ENCODE measurements around the gene RSPH10B2.
"Not testable (repeated sequence)": the region's sequence is repeated elsewhere in the genome, so short reads cannot be mapped to it uniquely, and the experiment has no call there.

GRCh38 chr7:6738415-6738814, 15.5 kb upstream of the RSPH10B2 start:
- TF ChIP-seq CTCF (conservative IDR thresholded peaks at IDR 0.05; ENCODE audit: low read length); EZH2phosphoT487 (IDR thresholded peaks at IDR 0.05; ENCODE audit: borderline replicate concordance, low read depth, low read length): not testable (repeated sequence)
